ENCODE measurements around the gene ATM. TPM values are rescaled to one million over a fixed set of nuclear protein-coding genes. Genes with fewer than 3 reads are reported as not detected.
"Not testable (repeated sequence)": the region's sequence is repeated elsewhere in the genome, so short reads cannot be mapped to it uniquely, and the experiment has no call there.

The ATM gene
- total RNA-seq, 1 experiment from 2014 or later, result 39.5 TPM

GRCh38 chr11:108402241-108402640 lies 179.4 kb downstream of the ATM start:
- Mint-ChIP-seq H3K27me3 (ENCODE audit: unreplicated experiment) (no peaks in the 10 kb centered on the region), H3K9me3 (ENCODE audit: low read depth, unreplicated experiment) (no peaks in the 10 kb centered on the region), H3K4me3 (ENCODE audit: low read depth, unreplicated experiment) (no peak overlapping the region), H3K36me3 (ENCODE audit: insufficient read depth, unreplicated experiment) (no peaks in the 10 kb centered on the region), H3K4me1 (ENCODE audit: low read depth, unreplicated experiment) (no peaks in the 10 kb centered on the region), H3K27ac (ENCODE audit: unreplicated experiment) (no peak overlapping the region)
- no peak for TF ChIP-seq CTCF (IDR thresholded peaks at IDR 0.05; ENCODE audit: unreplicated experiment)
- no TSS peak for BruUV-seq (replicated peaks)
- intact Hi-C loops (cut with micrococcal nuclease; ENCODE audit: unreplicated experiment), result no loop called here
- CTCF ChIA-PET, result no interaction called here
- no peak for DNase-seq

- H3K27me3 Mint-ChIP-seq (ENCODE audit: unreplicated experiment), result no peaks in the 10 kb centered on the region
- intact Hi-C loops (cut with micrococcal nuclease; ENCODE audit: unreplicated experiment), result no loop called here
- CTCF ChIA-PET, result no interaction called here
These were observed 180.2 kb downstream of the ATM start for GRCh38 chr11:108403052-108403451.

GRCh38 chr11:108405706-108406105 lies 182.8 kb downstream of the ATM start:
- no TSS peak for BruUV-seq (replicated peaks)
- H3K9me3 Mint-ChIP-seq (ENCODE audit: low read depth, unreplicated experiment), result no peaks in the 10 kb centered on the region
- intact Hi-C loops (cut with micrococcal nuclease; ENCODE audit: unreplicated experiment), result no loop called here
- no peak overlapping the region for H3K27ac Mint-ChIP-seq (ENCODE audit: unreplicated experiment)
- H3K36me3 Mint-ChIP-seq (ENCODE audit: insufficient read depth, unreplicated experiment), result no peaks in the 10 kb centered on the region
- no peak for DNase-seq
- CTCF ChIA-PET, result no interaction called here
- H3K4me3 Mint-ChIP-seq (ENCODE audit: low read depth, unreplicated experiment), result no peak overlapping the region
- no peak for TF ChIP-seq CTCF (IDR thresholded peaks at IDR 0.05; ENCODE audit: unreplicated experiment)
- no peaks in the 10 kb centered on the region for H3K4me1 Mint-ChIP-seq (ENCODE audit: low read depth, unreplicated experiment)
- no peaks in the 10 kb centered on the region for H3K27me3 Mint-ChIP-seq (ENCODE audit: unreplicated experiment)

More at GRCh38 chr11:108403052-108403451, 180.2 kb downstream of the ATM start:
- no peaks in the 10 kb centered on the region for H3K4me1 Mint-ChIP-seq (ENCODE audit: low read depth, unreplicated experiment)
- H3K36me3 Mint-ChIP-seq (ENCODE audit: insufficient read depth, unreplicated experiment), result no peaks in the 10 kb centered on the region
- TF ChIP-seq CTCF (IDR thresholded peaks at IDR 0.05; ENCODE audit: unreplicated experiment), result no peak
- no peak for DNase-seq
- no peak overlapping the region for H3K27ac Mint-ChIP-seq (ENCODE audit: unreplicated experiment)
- no TSS peak for BruUV-seq (replicated peaks)
- no peak overlapping the region for H3K4me3 Mint-ChIP-seq (ENCODE audit: low read depth, unreplicated experiment)
- H3K9me3 Mint-ChIP-seq (ENCODE audit: low read depth, unreplicated experiment), result no peaks in the 10 kb centered on the region

- intact Hi-C loops (cut with micrococcal nuclease; ENCODE audit: unreplicated experiment), result no loop called here
- TF ChIP-seq CTCF (IDR thresholded peaks at IDR 0.05; ENCODE audit: unreplicated experiment), result no peak
- Mint-ChIP-seq H3K4me1 (ENCODE audit: low read depth, unreplicated experiment) (no peaks in the 10 kb centered on the region), H3K4me3 (ENCODE audit: low read depth, unreplicated experiment) (no peak overlapping the region), H3K36me3 (ENCODE audit: insufficient read depth, unreplicated experiment) (no peaks in the 10 kb centered on the region), H3K27me3 (ENCODE audit: unreplicated experiment) (no peaks in the 10 kb centered on the region), H3K27ac (ENCODE audit: unreplicated experiment) (no peak overlapping the region), H3K9me3 (ENCODE audit: low read depth, unreplicated experiment) (no peaks in the 10 kb centered on the region)
- CTCF ChIA-PET, result no interaction called here
- no peak for DNase-seq
- no TSS peak for BruUV-seq (replicated peaks)
These were observed 192.1 kb downstream of the ATM start for GRCh38 chr11:108414958-108415357.

GRCh38 chr11:108417551-108417950 lies 194.7 kb downstream of the ATM start:
- H3K27me3 Mint-ChIP-seq (ENCODE audit: unreplicated experiment); CTCF ChIA-PET; H3K4me1 Mint-ChIP-seq (ENCODE audit: low read depth, unreplicated experiment); BruUV-seq (replicated peaks); H3K27ac Mint-ChIP-seq (ENCODE audit: unreplicated experiment); H3K9me3 Mint-ChIP-seq (ENCODE audit: low read depth, unreplicated experiment); H3K36me3 Mint-ChIP-seq (ENCODE audit: insufficient read depth, unreplicated experiment); H3K4me3 Mint-ChIP-seq (ENCODE audit: low read depth, unreplicated experiment): not testable (repeated sequence)
- peak; percentile 54 for DNase-seq
- intact Hi-C loops (cut with micrococcal nuclease; ENCODE audit: unreplicated experiment), result loop anchor here (1.0 kb wide), 1 partner anchor 231 kb away; no protein-coding TSS in a partner anchor

Other genes with a start within 250 kb of the ATM start
- gene CUL5, start 214.2 kb upstream of the ATM start, total RNA-seq (2022), result 17.2 and 19.4 TPM in 2 replicates
- gene ACAT1, start 101.5 kb upstream of the ATM start, total RNA-seq (2022), result 37.2 and 38.3 TPM in 2 replicates
- gene NPAT, start 429 bp upstream of the ATM start, total RNA-seq (2022), result 11.5 and 13.9 TPM in 2 replicates
- gene C11orf65, start 244.5 kb downstream of the ATM start, total RNA-seq (2022), result not detected in 2 replicates